PFSK-1 (cell line): ENCODE results near the gene SIGLEC7.

Experiments
- POLR2AphosphoS5 ChIP-seq: IDR thresholded peaks from 2 replicates; pipeline ENCODE4 v1.6.1; 2012; ENCODE audit warnings: low read depth, mild to moderate bottlenecking, control low read depth, low read length, moderate library complexity
- REST ChIP-seq, 2 experiments: IDR thresholded peaks; 2 replicates each; pipeline versions ENCODE4 v1.6.1 to v1.8.0; 2011 to 2012; ENCODE audit warnings: low read depth in 2 of 2, low read length in 2 of 2, control low read depth in 1 of 2, inconsistent platforms in 1 of 2, mild to moderate bottlenecking in 1 of 2, moderate library complexity in 1 of 2; ENCODE audit not compliant: insufficient read depth in 1 of 2
- SIN3A ChIP-seq: IDR thresholded peaks from 2 replicates; pipeline ENCODE4 v1.6.1; 2012; ENCODE audit warnings: mild to moderate bottlenecking, low read length, moderate library complexity, borderline replicate concordance; ENCODE audit not compliant: insufficient read depth
- TAF1 ChIP-seq: IDR thresholded peaks from 2 replicates; pipeline ENCODE4 v1.6.1; 2012; ENCODE audit warnings: low read length, control low read depth, borderline replicate concordance; ENCODE audit not compliant: insufficient read depth

GRCh38 chr19:51137792-51138425, 4.2 kb upstream of the SIGLEC7 start:
- TF ChIP-seq TAF1: no peak
- no peak for TF ChIP-seq POLR2AphosphoS5
- no peak for TF ChIP-seq REST (IDR thresholded peaks at IDR 0.05; ENCODE audit: insufficient read depth in 1 of 2, low read depth in 2 of 2, low read length in 2 of 2)
- TF ChIP-seq SIN3A: no peak
